SW480 (cell line): Measurements from ENCODE around the gene CRYGC.
"Not testable (repeated sequence)": the region's sequence is repeated elsewhere in the genome, so short reads cannot be mapped to it uniquely, and the experiment has no call there.

Experiments used
- DNase-seq: peaks from one replicate; pipeline ENCODE4 v3.0.0-alpha.2; 2016; ENCODE audit warnings: low spot score

Gene CRYGC, protein sequence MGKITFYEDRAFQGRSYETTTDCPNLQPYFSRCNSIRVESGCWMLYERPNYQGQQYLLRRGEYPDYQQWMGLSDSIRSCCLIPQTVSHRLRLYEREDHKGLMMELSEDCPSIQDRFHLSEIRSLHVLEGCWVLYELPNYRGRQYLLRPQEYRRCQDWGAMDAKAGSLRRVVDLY

DNA sequence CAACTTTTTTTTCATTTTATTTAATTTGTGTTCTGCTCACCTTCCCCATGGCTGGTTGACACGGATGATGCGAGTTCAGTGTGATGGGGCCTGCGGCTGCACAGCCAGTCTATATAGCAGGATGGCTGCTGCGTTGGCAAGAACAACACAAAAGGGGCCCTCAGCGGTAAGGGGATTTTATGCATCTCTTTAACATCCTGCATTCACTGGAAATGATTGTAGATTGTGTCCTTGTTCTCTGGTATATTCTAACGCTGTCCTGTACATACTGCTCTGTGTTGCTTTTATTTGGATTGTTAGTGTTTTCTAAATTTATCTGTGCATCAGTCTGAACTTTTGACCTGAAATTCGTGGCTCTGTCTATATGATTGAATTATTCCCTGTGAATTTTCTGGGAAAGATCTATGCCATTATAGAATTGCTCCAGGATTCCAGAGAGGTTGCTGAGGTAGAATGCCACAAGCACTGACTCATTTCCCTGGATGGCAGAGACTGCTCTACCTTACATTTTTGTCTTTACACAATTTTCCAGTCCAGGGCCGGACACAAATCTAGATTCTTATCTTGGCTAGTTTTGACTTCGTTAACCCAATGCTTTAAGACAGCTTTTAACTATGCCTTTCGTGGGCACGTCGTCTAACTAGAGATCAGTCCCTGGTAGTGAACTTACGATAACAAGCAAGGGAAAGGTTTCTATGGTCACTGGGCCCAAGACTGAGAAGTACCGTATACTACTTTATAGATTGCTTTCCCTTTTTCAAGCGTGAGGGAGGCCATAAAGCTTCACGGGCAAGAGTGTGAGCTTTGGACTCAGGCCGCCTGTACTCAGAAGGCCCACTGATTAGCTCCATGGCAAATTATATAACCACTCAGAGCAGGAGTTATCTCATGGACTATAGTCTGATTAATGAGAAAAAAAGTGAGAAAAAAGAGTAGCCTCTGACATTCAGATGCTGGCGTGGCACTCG is at the start of gene CRYGC:
Gene CRYGC (minus strand): TSS at position 85 of the 968 bp plus-strand sequence. CDS start 36 bp downstream, at position 49.
- DNase-seq = no peak

DNA sequence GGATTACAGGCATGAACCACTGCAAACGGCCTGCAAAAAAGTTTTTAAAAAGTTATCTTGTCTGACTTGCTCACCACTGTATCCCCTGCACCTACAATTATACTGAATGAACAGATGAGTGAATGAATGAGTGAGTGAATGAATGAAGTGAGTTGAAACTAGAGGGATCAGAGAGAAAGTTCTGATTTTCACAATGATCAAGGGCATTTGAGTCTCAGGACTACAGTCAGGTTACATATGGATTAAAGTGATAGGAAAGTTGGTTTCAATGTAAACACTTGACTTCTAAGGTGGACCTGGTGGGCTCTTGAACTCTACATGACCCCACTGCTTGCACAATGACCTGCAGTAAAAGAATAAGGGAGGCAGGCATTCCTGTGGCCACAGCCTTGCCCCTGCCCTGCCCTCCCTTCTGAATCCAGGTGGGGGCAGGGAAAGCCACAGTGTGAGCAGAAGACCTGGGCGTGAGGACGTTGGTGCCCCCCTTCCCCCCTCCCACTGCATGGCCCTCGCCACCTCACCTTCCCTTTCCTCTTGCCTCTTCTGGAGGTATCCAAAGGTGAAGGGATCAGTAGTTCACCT is 49.5 kb upstream of the CRYGC start:
- peak; percentile 72 for DNase-seq

DNA sequence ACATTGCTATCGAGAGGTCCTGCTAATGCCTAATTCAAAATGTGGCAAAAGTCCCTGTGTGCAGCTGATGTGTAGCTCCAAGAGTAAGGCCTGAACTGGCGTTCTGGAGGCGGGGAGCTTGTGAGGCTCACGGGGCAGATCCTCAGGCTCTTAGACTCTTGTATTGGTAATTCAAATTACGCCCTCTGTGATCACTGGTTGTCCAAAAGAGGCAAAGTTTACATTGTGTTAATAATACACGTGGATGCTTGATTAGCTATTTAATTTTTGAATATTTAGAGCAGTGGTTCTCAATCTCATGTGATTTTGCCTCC is 46.2 kb upstream of the CRYGC start:
- DNase-seq = no peak

DNA sequence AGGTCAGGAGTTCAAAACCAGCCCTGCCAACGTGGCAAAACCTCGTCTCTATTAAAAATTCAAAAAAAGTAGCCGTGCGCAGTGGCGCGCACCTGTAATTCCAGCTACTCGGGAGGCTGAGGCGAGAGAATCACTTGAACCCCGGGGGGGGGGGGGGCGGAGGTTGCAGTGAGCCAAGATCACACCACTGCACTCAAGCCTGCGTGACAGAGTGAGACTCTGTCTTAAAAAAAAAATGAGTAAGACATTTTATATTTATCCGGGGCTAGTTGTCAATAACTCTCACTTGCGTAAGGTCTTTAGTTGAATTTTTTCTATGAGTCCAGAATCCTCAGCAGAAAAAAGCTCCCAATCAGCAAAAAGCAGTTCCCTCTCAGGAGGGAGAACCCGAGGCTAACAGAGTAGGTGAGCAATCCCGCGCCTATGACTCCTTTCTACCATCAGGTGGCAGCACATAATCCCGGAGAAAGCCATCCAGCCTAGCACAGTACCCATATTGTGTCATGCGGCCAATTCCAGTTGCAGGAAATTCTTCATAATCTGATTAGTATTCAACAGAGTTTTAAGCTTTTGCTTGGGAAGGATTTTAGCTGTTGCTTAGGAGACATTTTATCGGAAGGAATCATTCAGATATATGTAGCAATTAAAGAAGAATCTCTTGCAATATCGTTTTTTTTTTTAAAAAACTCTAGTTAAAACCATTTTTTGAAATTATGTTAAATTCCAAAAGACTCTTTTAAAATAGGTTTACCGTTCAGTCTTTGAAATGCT is 45.6 kb upstream of the CRYGC start:
- peak; percentile 75 for DNase-seq

DNA sequence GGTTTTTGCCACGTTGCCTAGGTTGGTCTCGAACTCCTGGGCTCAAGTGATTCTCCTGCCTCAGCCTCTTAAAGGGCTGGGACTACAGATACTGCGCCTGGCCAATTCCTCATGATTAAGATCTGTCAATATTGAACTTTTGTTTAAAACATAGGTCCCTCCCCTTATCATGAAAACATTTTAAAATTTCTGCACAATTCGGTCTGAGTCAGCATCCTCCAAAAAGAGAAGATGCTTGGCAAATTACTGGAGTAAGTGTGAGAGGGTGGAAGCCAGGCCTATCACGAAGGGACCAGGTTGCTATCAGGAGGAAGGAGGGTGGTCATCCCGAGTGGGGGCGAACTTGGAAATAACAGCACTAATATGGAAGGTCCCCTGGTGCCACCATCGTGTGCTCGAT is 44.5 kb upstream of the CRYGC start:
- no peak for DNase-seq

DNA sequence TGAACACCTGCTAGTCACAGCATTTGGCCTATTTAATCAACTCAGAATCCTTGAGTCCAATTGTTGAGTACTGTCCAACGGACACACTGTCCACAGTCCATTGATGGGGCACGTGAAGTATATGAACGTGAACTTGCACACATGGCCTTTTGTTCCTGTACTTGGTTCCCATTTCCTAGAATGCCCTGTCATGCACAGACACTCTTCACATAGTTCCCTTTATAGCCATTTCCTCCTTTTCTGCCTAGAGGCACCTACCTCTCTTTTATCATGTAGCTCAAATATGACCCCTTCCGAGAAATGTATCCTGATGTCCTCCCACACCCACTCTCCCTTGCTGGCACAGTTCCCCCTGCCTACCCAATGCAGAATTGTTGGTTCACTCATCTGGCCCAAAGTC is 42.5 kb upstream of the CRYGC start:
- no peak for DNase-seq

DNA sequence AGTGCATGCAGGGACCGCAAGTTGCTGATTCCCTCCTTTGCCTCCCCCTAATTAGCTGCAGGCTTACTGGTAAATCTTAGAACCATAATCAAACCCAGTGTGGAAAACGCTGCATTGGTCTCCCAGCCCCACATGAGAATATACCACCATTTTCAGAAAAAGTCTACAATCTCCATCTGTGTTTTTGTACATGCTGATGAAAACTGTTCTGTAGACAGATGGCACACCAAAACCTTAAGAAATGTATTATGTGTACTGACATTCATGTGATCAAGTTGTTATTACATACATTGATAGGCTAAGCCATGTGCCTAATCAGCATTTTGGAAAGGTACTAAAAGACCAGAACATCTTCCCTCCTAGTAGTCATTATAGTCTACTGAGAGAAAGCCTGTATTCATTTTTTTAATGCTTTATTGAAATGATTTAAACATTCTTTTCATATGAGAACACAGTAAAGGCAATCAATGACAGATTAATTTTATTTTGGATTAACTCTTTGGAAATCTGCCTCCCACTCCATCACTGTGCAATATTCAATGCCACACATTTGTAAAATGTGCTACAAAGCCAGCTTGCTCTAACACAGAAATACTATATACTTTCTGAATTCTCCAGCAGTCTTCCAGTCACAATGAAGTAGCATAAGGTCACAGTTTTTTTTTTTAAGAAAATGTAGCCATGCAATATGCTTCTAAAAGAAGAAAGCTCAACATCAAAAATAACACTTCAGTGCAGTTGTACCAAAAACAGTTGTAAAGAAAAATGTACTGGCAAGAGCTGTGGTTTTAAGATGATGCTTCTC is 35.5 kb upstream of the CRYGC start:
- no peak for DNase-seq

DNA sequence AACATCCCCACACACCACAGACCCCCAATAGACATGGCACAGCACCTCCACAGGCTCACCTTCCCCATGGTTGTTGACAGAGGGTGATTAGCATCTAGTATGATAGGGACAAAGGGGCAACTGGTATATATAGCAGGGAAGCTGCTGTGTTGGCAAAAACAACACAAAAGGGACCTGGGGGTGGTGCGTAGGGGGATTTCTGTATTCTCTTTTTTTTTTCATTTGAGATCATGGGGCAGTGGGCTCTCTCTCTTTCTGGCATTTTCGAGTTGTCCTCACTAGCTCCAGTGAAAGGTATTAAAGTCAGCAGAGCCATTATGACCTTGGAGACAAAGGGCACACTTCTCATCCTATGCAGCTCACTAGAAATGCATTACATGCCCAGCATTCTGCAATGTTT is 33.9 kb upstream of the CRYGC start, which contains the start of gene CRYGA:
Gene CRYGA (minus strand): TSS at position 101 of the 400 bp plus-strand sequence. CDS start 33 bp downstream, at position 68.
- DNase-seq = no peak

GRCh38 chr2:208156439-208156838 is 26.8 kb upstream of the CRYGC start:
- DNase-seq = no peak

DNA sequence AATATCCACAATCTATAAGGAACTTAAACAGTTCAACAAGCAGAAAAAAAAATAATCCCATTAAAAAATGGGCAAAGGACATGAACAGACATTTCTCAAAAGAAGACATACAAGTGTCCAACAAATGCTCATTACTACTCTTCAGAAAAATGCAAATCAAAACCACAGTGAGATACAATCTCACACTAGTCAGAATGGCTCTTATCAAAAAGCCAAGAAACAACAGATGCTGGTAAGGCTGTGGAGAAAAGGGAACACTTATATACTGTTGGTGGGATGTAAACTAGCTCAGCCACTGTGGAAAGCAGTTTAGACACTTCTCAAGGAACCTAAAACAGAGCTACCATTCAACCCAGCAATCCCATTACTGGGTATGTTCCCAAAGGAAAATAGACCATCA is 23.5 kb upstream of the CRYGC start:
- no peak for DNase-seq

DNA sequence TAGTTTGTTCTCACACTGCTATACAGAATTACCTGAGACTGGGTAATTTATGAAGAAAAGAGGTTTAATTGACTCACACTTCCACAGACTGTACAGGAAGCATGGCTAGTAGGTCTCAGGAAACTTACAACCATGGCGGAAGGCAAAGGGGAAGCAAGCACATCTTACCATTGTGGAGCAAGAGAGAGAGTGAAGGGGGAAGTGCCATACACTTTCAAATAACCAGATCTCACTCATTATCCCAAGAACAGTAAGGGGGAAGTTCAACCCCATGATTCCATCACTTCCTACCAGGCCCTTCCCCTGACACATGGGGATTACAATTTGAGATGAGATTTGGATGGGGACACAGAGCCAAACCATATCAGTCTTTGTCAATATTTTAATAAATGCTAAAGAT is 21.3 kb upstream of the CRYGC start:
- no peak for DNase-seq

DNA sequence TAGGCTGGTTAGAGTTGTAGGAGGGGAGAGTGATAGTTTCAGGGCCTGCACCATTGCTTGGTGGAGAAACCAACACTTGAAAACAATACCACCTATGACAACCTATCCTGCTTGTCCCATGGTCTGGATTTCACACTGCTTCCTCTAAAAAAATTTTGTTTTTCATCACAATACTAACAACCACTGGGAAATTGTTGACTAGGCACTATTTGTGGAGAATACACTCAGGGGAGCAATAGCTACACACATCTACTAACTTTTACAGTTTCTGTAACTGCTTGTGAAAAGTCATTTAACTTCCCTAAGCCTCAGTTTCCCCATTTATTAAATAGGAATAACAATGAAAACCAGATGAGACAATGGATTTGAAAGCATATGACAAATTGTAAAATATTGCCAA is 20.5 kb upstream of the CRYGC start:
- DNase-seq = no peak

- no peak for DNase-seq
Measured at GRCh38 chr2:208148803-208149202, 19.2 kb upstream of the CRYGC start.

DNA sequence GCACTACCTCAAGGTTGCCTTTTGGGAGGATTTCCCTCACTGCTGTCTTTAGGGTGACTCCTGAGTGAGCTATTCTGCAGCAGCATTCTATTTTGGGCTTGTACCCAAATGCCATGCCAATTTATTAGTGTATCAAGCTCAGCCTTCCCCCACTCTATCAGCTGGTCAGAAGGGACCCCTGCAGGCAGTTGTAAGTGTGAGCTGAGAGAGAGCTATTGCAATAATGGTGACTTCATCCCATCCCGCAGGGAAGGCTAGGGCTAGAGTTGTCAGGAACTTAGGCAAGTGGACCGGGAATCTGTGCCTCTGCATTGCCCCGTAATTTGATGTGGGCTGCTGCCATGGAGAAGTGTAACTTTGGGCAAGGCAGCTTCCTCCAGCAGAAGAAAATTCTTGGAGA is 18.1 kb upstream of the CRYGC start:
- DNase-seq = no peak

GRCh38 chr2:208147008-208147407 is 17.4 kb upstream of the CRYGC start:
- no peak for DNase-seq

DNA sequence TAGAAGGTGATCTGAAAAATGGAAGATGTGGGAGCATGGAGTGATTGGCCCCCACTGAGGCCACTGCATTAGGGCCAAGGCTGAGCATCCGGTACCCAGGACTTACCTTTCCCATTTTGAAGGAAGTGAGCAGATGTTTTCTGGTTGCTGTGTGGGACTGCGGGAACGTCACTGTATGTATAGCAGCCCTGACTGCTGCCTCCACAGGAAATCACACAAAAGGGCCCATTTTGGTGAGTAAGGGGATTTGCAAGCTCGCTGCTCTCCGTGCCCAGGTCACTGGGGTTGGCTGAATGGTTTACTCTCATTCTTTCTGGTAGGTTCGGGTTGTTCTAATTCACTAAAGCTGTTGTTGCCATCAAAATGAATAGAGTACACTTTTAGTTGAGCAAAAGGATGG is 16.4 kb upstream of the CRYGC start, which contains the start of gene CRYGB:
Gene CRYGB (minus strand): TSS at position 153 of the 400 bp plus-strand sequence. CDS start 38 bp downstream, at position 115.
- DNase-seq = no peak

- DNase-seq = no peak
Measured at GRCh38 chr2:208142925-208143799, 13.5 kb upstream of the CRYGC start.

DNA sequence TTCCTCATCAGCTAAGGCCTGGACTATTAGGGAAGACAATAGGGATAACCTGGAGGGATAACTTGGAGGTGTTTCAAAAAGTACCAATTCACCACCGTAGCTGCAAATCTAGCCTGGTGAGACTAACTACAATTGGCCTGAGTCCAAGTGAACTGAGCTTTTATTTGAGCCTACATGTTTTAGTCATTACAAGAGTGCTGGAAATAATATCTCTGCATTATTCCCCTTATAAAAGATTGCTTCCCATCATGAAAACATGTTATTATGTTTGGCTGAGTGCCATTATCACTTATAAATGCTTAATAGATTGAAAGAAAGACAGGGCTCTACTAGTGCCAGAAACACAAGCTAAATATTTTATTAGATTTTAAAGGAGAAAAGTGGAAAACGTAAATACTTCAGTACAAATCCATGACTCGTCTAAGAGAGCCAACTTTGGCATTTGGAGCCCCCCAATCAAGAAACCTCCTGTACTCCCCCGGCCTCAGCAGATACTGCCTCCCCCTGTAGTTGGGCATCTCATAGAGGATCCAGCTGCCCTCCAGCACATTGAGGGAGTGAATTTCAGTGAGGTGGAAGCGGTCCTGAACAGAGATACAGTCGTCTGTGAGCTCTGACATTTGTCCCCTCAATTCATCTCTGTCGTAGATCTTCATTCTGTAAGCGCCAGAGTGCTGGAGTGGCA is 12.8 kb upstream of the CRYGC start:
- no peak for DNase-seq

DNA sequence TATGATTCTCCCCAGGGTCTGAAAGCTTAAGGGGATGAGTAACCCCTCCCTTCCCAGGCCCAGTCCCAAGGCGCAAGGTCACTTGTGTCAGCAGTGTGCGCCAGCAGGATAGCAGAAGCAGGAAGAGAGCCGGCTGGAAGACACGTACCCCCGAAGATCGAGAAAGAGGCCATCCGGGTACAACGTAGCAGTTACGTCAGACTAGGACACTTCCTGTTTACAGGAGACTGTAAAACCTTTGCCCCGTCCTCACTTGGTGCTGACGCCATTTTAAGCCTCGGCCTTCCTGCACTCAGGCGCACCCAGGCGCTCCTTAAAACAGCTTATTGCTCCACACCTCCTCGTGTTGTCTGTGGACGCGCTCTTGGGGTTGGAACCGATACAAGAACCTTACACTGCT is 9.8 kb upstream of the CRYGC start:
- no peak for DNase-seq

DNA sequence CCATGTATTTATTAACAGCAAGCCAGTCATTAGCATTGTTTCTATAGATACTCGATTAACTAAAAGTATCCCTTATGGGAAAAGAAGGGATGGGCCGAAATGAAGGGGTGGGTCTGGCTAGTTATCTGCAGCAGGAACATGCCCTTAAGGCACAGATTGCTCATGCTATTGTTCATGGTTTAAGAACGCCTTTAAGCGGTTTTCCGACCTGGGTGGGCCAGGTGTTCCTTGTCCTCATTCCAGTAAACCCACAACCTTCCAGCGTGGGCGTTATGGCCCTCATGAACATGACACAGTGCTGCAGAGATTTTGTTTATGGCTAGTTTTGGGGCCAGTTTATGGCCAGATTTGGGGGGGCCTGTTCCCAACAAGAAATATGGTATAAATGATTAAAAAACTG is 8.7 kb upstream of the CRYGC start:
- DNase-seq = not testable (repeated sequence)
